Cardiac fibroblast (primary cell): ENCODE data around the gene CREG2.

Experiments
- DNase-seq, 2 donors: peaks; one replicate each; pipeline versions ENCODE4 v3.0.0 to v3.0.0-alpha.2; 2010; ENCODE audit warnings: low read depth in 2 of 2
- H3K4me3 ChIP-seq, 2 donors: replicated peaks in 1 of 2; 1 replicate in 1 of 2; 2 replicates in 1 of 2; pipeline ENCODE4 v1.5.1; 2011; ENCODE audit warnings: low read depth in 2 of 2, low read length in 2 of 2, mild to moderate bottlenecking in 2 of 2, moderate library complexity in 1 of 2
- CTCF ChIP-seq: IDR thresholded peaks from one replicate; pipeline ENCODE4 v1.5.1; 2011; ENCODE audit warnings: low read depth, mild to moderate bottlenecking, low read length, inconsistent platforms

The CREG2 gene

GRCh38 chr2:101307950-101308431, 79.3 kb downstream of the CREG2 start:
- peak overlapping the region; percentile 79 for H3K4me3 ChIP-seq

GRCh38 chr2:101307503-101307902, 79.8 kb downstream of the CREG2 start:
- H3K4me3 ChIP-seq, result peak overlapping the region; percentile 79
- peak in 1 of 2 donors; percentile 41 for DNase-seq
- TF ChIP-seq CTCF, result no peak

More at GRCh38 chr2:101307950-101308431, 79.3 kb downstream of the CREG2 start:
- DNase-seq, result peak; percentile 16 to 29
- TF ChIP-seq CTCF, result no peak

- TF ChIP-seq CTCF, result no peak
- peak overlapping the region; percentile 79 for H3K4me3 ChIP-seq
- peak in 1 of 2 donors; percentile 6 for DNase-seq
Observed at GRCh38 chr2:101306410-101306809, 80.9 kb downstream of the CREG2 start.

GRCh38 chr2:101305492-101306078, 81.7 kb downstream of the CREG2 start:
- peak; percentile 53 to 71 for DNase-seq
- H3K4me3 ChIP-seq, result peak overlapping the region; percentile 9 to 79
- TF ChIP-seq CTCF, result no peak

GRCh38 chr2:101305035-101305434, 82.3 kb downstream of the CREG2 start:
- TF ChIP-seq CTCF, result no peak
- H3K4me3 ChIP-seq, result no peak overlapping the region
- no peak for DNase-seq

GRCh38 chr2:101303688-101304087, 83.6 kb downstream of the CREG2 start:
- H3K4me3 ChIP-seq, result no peak overlapping the region
- DNase-seq, result no peak
- no peak for TF ChIP-seq CTCF

- no peak overlapping the region for H3K4me3 ChIP-seq
- DNase-seq, result no peak
- no peak for TF ChIP-seq CTCF
Observed at GRCh38 chr2:101302016-101302415, 85.3 kb downstream of the CREG2 start.
